ENCODE data around the gene NTN4. TPM values are rescaled to one million over a fixed set of nuclear protein-coding genes. Genes with fewer than 3 reads are reported as not detected.

Gene NTN4
- total RNA-seq, 5 donors from 2014 or later (not counting 1 experiment from before 2014, with no cell fraction given), result 0.53 to 4.1 (median 1.3) TPM

- no peaks in the 10 kb centered on the region for H3K36me3 ChIP-seq (ENCODE audit: control insufficient read depth in 2 of 2, extremely low read depth in 1 of 2, insufficient read depth in 1 of 2, low read length in 1 of 2)
- Mint-ChIP-seq H3K27me3 (peaks cover 4% of the 10 kb centered on the region in 2 donors), H3K9me3 (no peaks in the 10 kb centered on the region), H3K4me3 (no peak overlapping the region), H3K27ac (no peak overlapping the region), H3K4me1 (no peaks in the 10 kb centered on the region), H3K36me3 (no peaks in the 10 kb centered on the region)
- ATAC-seq (replicated peaks in 1 of 4) (no peak), DNase-seq (no peak)
- no peak overlapping the region for H3K27ac ChIP-seq (ENCODE audit: low read length)
- CTCF ChIA-PET, result interaction anchor here in 1 of 2 donors (0.5 kb wide), 1 partner anchor 10 kb away, joined by 5 read pairs; no protein-coding TSS in a partner anchor
- no peak overlapping the region for H3K4me3 ChIP-seq (ENCODE audit: control insufficient read depth in 1 of 2, extremely low read depth in 1 of 2, low read length in 1 of 2)
- no peaks in the 10 kb centered on the region for H3K9me3 ChIP-seq
- WGBS (ENCODE audit: insufficient coverage), result 100% methylated on average over 1 of the region's 3 CpGs
- POLR2A ChIA-PET, result no interaction called here
- H3K4me1 ChIP-seq (ENCODE audit: control insufficient read depth in 1 of 2, extremely low read depth in 1 of 2, insufficient read depth in 2 of 2, low read length in 2 of 2), result no peaks in the 10 kb centered on the region
- no peaks in the 10 kb centered on the region for H3K27me3 ChIP-seq (replicated peaks in 1 of 2; ENCODE audit: control insufficient read depth in 2 of 2, extremely low read depth in 1 of 2, insufficient read depth in 2 of 2, low read length in 1 of 2)
Measured at GRCh38 chr12:95712269-95712668, 78.3 kb downstream of the NTN4 start.

- 86% methylated on average over 3 of the region's 8 CpGs for WGBS (ENCODE audit: insufficient coverage)
- ChIA-PET POLR2A (no interaction called here), CTCF (no interaction called here)
- no peaks in the 10 kb centered on the region for H3K27me3 ChIP-seq (replicated peaks in 1 of 2; ENCODE audit: control insufficient read depth in 2 of 2, extremely low read depth in 1 of 2, insufficient read depth in 2 of 2, low read length in 1 of 2)
- no peaks in the 10 kb centered on the region for H3K36me3 Mint-ChIP-seq
- H3K4me3 Mint-ChIP-seq, result no peak overlapping the region
- ATAC-seq (replicated peaks in 1 of 4) (no peak), DNase-seq (no peak)
- H3K36me3 ChIP-seq (ENCODE audit: control insufficient read depth in 2 of 2, extremely low read depth in 1 of 2, insufficient read depth in 1 of 2, low read length in 1 of 2), result no peaks in the 10 kb centered on the region
- no peak overlapping the region for H3K4me3 ChIP-seq (ENCODE audit: control insufficient read depth in 1 of 2, extremely low read depth in 1 of 2, low read length in 1 of 2)
- H3K9me3 ChIP-seq, result no peaks in the 10 kb centered on the region
- no peaks in the 10 kb centered on the region for H3K4me1 ChIP-seq (ENCODE audit: control insufficient read depth in 1 of 2, extremely low read depth in 1 of 2, insufficient read depth in 2 of 2, low read length in 2 of 2)
- H3K4me1 Mint-ChIP-seq, result no peaks in the 10 kb centered on the region
- peaks cover 0 to 6% of the 10 kb centered on the region in 2 donors for H3K27me3 Mint-ChIP-seq
- H3K27ac Mint-ChIP-seq, result no peak overlapping the region
- H3K9me3 Mint-ChIP-seq, result no peaks in the 10 kb centered on the region
- H3K27ac ChIP-seq (ENCODE audit: low read length), result no peak overlapping the region
Measured at GRCh38 chr12:95710386-95710785, 80.2 kb downstream of the NTN4 start.

- Histone ChIP-seq H3K27ac (ENCODE audit: low read length) (no peak overlapping the region), H3K4me3 (ENCODE audit: control insufficient read depth in 1 of 2, extremely low read depth in 1 of 2, low read length in 1 of 2) (no peak overlapping the region), H3K9me3 (no peaks in the 10 kb centered on the region), H3K4me1 (ENCODE audit: control insufficient read depth in 1 of 2, extremely low read depth in 1 of 2, insufficient read depth in 2 of 2, low read length in 2 of 2) (no peaks in the 10 kb centered on the region), H3K27me3 (replicated peaks in 1 of 2; ENCODE audit: control insufficient read depth in 2 of 2, extremely low read depth in 1 of 2, insufficient read depth in 2 of 2, low read length in 1 of 2) (no peaks in the 10 kb centered on the region), H3K36me3 (ENCODE audit: control insufficient read depth in 2 of 2, extremely low read depth in 1 of 2, insufficient read depth in 1 of 2, low read length in 1 of 2) (no peaks in the 10 kb centered on the region)
- peaks cover 2 to 4% of the 10 kb centered on the region in 2 donors for H3K27me3 Mint-ChIP-seq
- H3K36me3 Mint-ChIP-seq, result no peaks in the 10 kb centered on the region
- H3K4me1 Mint-ChIP-seq, result no peaks in the 10 kb centered on the region
- H3K27ac Mint-ChIP-seq, result no peak overlapping the region
- ChIA-PET POLR2A (no interaction called here), CTCF (no interaction called here)
- no peak for DNase-seq
- no peak for ATAC-seq (replicated peaks in 1 of 4)
- no peak overlapping the region for H3K4me3 Mint-ChIP-seq
- WGBS (ENCODE audit: insufficient coverage), result no CpG with 5 or more reads among the region's 2 CpGs
- no peaks in the 10 kb centered on the region for H3K9me3 Mint-ChIP-seq
Measured at GRCh38 chr12:95709152-95709551, 81.4 kb downstream of the NTN4 start.

- 90% methylated on average over 2 of the region's 2 CpGs for WGBS (ENCODE audit: insufficient coverage)
- H3K36me3 Mint-ChIP-seq, result no peaks in the 10 kb centered on the region
- Histone ChIP-seq H3K27ac (ENCODE audit: low read length) (no peak overlapping the region), H3K9me3 (no peaks in the 10 kb centered on the region), H3K4me1 (ENCODE audit: control insufficient read depth in 1 of 2, extremely low read depth in 1 of 2, insufficient read depth in 2 of 2, low read length in 2 of 2) (no peaks in the 10 kb centered on the region), H3K4me3 (ENCODE audit: control insufficient read depth in 1 of 2, extremely low read depth in 1 of 2, low read length in 1 of 2) (no peak overlapping the region), H3K36me3 (ENCODE audit: control insufficient read depth in 2 of 2, extremely low read depth in 1 of 2, insufficient read depth in 1 of 2, low read length in 1 of 2) (no peaks in the 10 kb centered on the region), H3K27me3 (replicated peaks in 1 of 2; ENCODE audit: control insufficient read depth in 2 of 2, extremely low read depth in 1 of 2, insufficient read depth in 2 of 2, low read length in 1 of 2) (no peaks in the 10 kb centered on the region)
- DNase-seq, result no peak
- no peak overlapping the region for H3K4me3 Mint-ChIP-seq
- ChIA-PET POLR2A (no interaction called here), CTCF (no interaction called here)
- no peak for ATAC-seq (replicated peaks in 1 of 4)
- no peak overlapping the region for H3K27ac Mint-ChIP-seq
- no peaks in the 10 kb centered on the region for H3K4me1 Mint-ChIP-seq
- peaks cover 4 to 14% of the 10 kb centered on the region in 2 donors for H3K27me3 Mint-ChIP-seq
- no peaks in the 10 kb centered on the region for H3K9me3 Mint-ChIP-seq
Measured at GRCh38 chr12:95705143-95705542, 85.4 kb downstream of the NTN4 start.

- no peak for DNase-seq
- no peaks in the 10 kb centered on the region for H3K4me1 Mint-ChIP-seq
Measured at GRCh38 chr12:95703986-95704385, 86.6 kb downstream of the NTN4 start.

GRCh38 chr12:95701722-95702418 lies 88.7 kb downstream of the NTN4 start:
- Histone ChIP-seq H3K27ac (ENCODE audit: low read length) (no peak overlapping the region), H3K4me1 (ENCODE audit: control insufficient read depth in 1 of 2, extremely low read depth in 1 of 2, insufficient read depth in 2 of 2, low read length in 2 of 2) (no peaks in the 10 kb centered on the region), H3K4me3 (ENCODE audit: control insufficient read depth in 1 of 2, extremely low read depth in 1 of 2, low read length in 1 of 2) (no peak overlapping the region), H3K36me3 (ENCODE audit: control insufficient read depth in 2 of 2, extremely low read depth in 1 of 2, insufficient read depth in 1 of 2, low read length in 1 of 2) (no peaks in the 10 kb centered on the region), H3K27me3 (replicated peaks in 1 of 2; ENCODE audit: control insufficient read depth in 2 of 2, extremely low read depth in 1 of 2, insufficient read depth in 2 of 2, low read length in 1 of 2) (no peaks in the 10 kb centered on the region), H3K9me3 (no peaks in the 10 kb centered on the region)
- Mint-ChIP-seq H3K9me3 (no peaks in the 10 kb centered on the region), H3K4me1 (no peaks in the 10 kb centered on the region), H3K4me3 (no peak overlapping the region), H3K27me3 (peaks cover 4 to 14% of the 10 kb centered on the region in 2 donors), H3K27ac (no peak overlapping the region), H3K36me3 (no peaks in the 10 kb centered on the region)
- 83% methylated on average over 6 of the region's 12 CpGs for WGBS (ENCODE audit: insufficient coverage)
- DNase-seq (no peak), ATAC-seq (replicated peaks in 1 of 4) (no peak)
- POLR2A ChIA-PET, result no interaction called here
- CTCF ChIA-PET, result interaction anchor here in 1 of 2 donors (0.7 kb wide), 1 partner anchor 10 kb away, joined by 5 read pairs; no protein-coding TSS in a partner anchor

More at GRCh38 chr12:95703986-95704385, 86.6 kb downstream of the NTN4 start:
- H3K4me3 Mint-ChIP-seq, result no peak overlapping the region
- ATAC-seq (replicated peaks in 1 of 4), result no peak
- Histone ChIP-seq H3K9me3 (no peaks in the 10 kb centered on the region), H3K4me1 (ENCODE audit: control insufficient read depth in 1 of 2, extremely low read depth in 1 of 2, insufficient read depth in 2 of 2, low read length in 2 of 2) (no peaks in the 10 kb centered on the region), H3K36me3 (ENCODE audit: control insufficient read depth in 2 of 2, extremely low read depth in 1 of 2, insufficient read depth in 1 of 2, low read length in 1 of 2) (no peaks in the 10 kb centered on the region), H3K27me3 (replicated peaks in 1 of 2; ENCODE audit: control insufficient read depth in 2 of 2, extremely low read depth in 1 of 2, insufficient read depth in 2 of 2, low read length in 1 of 2) (no peaks in the 10 kb centered on the region), H3K27ac (ENCODE audit: low read length) (no peak overlapping the region), H3K4me3 (ENCODE audit: control insufficient read depth in 1 of 2, extremely low read depth in 1 of 2, low read length in 1 of 2) (no peak overlapping the region)
- POLR2A ChIA-PET, result no interaction called here
- H3K27ac Mint-ChIP-seq, result no peak overlapping the region
- CTCF ChIA-PET, result no interaction called here
- H3K9me3 Mint-ChIP-seq, result no peaks in the 10 kb centered on the region
- peaks cover 4 to 14% of the 10 kb centered on the region in 2 donors for H3K27me3 Mint-ChIP-seq
- no peaks in the 10 kb centered on the region for H3K36me3 Mint-ChIP-seq
- WGBS (ENCODE audit: insufficient coverage), result 80% methylated on average over 1 of the region's 3 CpGs
